ENCODE data around the gene ZFP36. TPM values are rescaled to one million over a fixed set of nuclear protein-coding genes. Genes with fewer than 3 reads are reported as not detected.

The ZFP36 gene
- total and polyA plus RNA-seq, 3 donors from 2014 or later = 46.4 to 90.9 (median 77.7) TPM

DNA sequence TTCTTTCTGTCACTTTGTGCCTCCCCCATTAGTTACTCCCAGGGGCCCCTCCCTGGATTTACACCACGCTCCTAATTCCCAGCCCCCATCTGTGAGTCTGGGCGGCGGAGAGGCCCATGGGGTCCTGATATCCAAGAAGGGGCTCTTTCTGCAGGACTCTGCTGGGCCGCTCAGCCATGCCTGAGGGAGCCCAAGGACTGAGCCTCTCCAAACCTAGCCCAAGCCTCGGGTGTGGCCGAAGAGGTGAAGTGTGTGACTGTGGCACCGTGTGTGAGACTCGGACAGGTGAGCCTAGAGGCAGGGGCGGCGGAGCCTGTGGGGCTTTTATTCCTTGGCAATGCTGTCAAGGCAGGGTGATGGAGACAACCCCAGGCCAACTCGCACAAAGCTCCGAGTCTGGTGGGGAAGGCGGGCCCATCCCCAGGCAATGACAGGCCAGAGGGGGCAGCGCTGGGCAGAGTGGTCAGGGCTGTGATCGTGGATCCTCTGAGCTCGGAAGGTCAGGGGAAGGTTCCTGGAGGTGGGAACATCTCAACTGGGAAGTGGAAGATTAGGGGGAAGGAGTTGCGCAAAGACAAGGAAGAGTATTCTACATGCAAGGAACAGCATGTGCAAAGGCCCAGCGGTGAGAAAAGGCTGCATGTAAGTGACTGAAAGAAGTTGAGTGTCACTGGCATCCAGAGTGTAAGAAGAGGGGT lies 7.4 kb downstream of the ZFP36 start:
- TF ChIP-seq POLR2A (IDR thresholded peaks at IDR 0.05) = no peak
- TF ChIP-seq, protein P1, sequence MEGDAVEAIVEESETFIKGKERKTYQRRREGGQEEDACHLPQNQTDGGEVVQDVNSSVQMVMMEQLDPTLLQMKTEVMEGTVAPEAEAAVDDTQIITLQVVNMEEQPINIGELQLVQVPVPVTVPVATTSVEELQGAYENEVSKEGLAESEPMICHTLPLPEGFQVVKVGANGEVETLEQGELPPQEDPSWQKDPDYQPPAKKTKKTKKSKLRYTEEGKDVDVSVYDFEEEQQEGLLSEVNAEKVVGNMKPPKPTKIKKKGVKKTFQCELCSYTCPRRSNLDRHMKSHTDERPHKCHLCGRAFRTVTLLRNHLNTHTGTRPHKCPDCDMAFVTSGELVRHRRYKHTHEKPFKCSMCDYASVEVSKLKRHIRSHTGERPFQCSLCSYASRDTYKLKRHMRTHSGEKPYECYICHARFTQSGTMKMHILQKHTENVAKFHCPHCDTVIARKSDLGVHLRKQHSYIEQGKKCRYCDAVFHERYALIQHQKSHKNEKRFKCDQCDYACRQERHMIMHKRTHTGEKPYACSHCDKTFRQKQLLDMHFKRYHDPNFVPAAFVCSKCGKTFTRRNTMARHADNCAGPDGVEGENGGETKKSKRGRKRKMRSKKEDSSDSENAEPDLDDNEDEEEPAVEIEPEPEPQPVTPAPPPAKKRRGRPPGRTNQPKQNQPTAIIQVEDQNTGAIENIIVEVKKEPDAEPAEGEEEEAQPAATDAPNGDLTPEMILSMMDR (IDR thresholded peaks at IDR 0.05) = no peak
- Histone ChIP-seq H3K27ac (peak overlapping the region; percentile 92 to 94), H3K27me3 (no peaks in the 10 kb centered on the region), H3K4me1 (peaks cover 18% of the 10 kb centered on the region), H3K9me3 (no peaks in the 10 kb centered on the region), H3K4me3 (peak overlapping the region; percentile 69 to 89), H3K36me3 (ENCODE audit: low read depth, missing control alignments) (no peaks in the 10 kb centered on the region)
- DNase-seq = no peak
- intact Hi-C loops (cut with DNase I; ENCODE audit: low total_unique reads) = no loop called here
- WGBS, 2 donors = 29 to 41% methylated on average over 18 of the region's 18 CpGs

DNA sequence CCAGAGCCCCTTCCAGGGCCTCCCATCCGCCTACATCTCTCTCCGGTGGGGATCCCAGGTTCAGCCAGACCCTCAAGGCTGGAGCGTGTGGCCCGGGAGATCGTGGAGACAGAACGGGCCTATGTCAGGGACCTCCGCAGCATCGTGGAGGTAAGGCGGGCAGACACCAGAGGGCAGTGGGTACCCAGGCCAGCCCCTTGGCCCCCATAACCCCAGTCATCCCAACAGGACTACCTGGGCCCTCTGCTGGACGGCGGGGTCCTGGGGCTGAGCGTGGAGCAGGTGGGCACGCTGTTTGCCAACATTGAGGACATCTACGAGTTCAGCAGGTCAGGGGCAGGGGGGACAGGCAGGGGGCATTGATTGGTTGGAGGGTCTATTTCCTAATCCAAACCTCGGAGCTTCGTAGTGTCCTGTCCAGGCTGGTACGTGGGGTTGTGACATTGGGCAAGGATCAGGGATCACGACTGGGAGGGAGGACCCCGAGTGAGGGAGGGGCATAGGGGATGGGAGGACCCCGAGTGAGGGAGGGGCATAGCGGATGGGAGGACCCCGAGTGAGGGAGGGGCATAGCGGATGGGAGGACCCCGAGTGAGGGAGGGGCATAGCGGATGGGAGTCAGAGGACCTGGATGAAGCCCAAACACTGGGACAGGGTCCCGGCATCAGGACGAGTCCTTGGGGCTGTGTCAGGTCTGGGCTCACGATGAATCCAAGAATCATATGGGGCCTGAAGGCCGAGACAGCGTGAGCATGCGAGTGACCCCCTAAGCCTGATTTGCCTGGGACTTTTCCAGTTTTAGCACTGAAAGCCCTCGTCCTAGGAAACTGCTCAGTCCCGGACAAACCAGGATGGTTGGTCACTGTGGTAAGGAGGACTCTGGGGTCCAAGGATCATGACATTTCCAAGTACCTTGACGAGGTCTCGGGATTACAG lies 8.7 kb downstream of the ZFP36 start:
- Histone ChIP-seq H3K4me1 (peaks cover 14% of the 10 kb centered on the region), H3K36me3 (ENCODE audit: low read depth, missing control alignments) (no peaks in the 10 kb centered on the region), H3K27ac (no peak overlapping the region), H3K9me3 (no peaks in the 10 kb centered on the region), H3K4me3 (peak overlapping the region in 1 of 2 donors; percentile 5), H3K27me3 (no peaks in the 10 kb centered on the region)
- DNase-seq = no peak
- no peak for TF ChIP-seq POLR2A (IDR thresholded peaks at IDR 0.05)
- WGBS, 2 donors = 68 to 70% methylated on average over 24 to 35 of the region's 35 CpGs
- intact Hi-C loops (cut with DNase I; ENCODE audit: low total_unique reads) = no loop called here

DNA sequence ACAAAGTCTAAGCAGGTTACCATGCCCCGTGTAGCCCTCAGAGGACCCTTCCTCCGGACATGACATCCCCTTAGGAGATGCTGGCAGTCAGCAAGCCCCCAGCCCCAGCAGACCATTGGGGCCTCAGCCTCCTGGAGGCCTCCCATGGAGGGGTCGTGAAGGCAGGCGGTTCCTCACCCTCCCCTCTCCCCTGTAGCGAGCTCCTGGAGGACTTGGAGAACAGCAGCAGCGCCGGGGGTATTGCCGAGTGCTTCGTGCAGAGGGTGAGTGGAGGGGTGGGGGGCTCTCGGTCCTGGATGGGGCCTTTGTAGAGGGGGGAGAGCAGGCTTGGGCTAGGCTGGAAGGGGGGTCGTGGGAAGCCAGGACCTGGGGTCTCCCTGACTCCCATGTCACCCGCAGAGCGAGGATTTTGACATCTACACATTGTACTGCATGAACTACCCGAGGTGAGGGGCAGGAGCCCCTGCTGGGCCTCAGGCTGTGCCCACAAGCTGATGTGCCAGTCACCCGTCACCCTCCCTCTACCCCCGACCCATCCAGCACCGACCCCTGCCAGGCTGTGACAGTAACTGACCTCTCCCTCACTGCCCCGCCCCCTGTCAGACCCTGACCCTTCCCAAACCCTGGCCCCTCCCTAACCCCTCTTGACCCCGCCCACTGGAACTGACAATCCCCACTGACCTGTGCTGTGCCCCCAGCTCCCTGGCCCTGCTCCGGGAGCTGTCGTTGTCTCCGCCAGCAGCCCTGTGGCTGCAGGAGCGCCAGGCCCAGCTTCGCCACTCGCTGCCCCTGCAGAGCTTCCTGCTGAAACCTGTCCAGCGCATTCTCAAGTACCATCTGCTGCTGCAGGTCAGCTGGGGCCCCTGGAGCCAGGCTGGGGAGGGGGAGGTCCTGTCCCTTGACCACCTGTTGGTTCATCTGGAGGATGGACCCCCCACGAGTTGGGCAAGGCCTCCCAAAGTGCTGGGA lies 9.8 kb downstream of the ZFP36 start:
- H3K27me3 ChIP-seq = no peaks in the 10 kb centered on the region
- 84 to 90% methylated on average over 4 to 27 of the region's 27 CpGs for WGBS, 2 donors
- H3K4me3 ChIP-seq = no peak overlapping the region
- peaks cover 4% of the 10 kb centered on the region for H3K4me1 ChIP-seq
- H3K9me3 ChIP-seq = no peaks in the 10 kb centered on the region
- no peak overlapping the region for H3K27ac ChIP-seq
- TF ChIP-seq, protein P1 (IDR thresholded peaks at IDR 0.05) = no peak
- TF ChIP-seq POLR2A (IDR thresholded peaks at IDR 0.05) = no peak
- no peaks in the 10 kb centered on the region for H3K36me3 ChIP-seq (ENCODE audit: low read depth, missing control alignments)
- DNase-seq = no peak
- intact Hi-C loops (cut with DNase I; ENCODE audit: low total_unique reads) = no loop called here

DNA sequence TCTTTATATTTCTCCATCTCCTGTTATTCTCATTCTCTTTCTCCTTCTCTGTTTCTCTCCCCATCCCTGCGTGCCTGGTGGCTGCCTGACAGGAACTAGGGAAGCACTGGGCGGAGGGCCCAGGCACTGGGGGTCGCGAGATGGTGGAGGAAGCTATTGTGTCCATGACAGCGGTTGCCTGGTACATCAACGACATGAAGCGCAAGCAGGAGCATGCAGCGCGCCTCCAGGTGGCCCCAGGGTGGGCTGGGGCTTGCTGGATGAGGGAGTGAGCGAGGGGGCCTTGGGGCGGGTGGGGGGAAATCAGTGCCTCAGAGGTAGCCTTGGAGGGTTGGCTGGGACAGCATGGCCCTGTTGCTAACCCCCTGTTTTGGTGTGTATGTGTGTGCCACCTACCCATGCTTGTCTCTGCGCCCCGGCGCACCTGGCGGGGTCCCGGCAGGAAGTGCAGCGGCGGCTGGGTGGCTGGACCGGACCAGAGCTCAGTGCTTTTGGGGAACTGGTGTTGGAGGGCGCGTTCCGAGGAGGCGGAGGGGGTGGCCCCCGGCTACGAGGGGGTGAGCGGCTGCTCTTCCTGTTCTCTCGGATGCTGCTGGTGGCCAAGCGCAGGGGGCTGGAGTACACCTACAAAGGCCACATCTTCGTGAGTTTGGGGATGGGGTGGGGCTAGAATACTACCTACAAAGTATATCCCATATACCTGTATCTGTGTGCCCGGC lies 11.0 kb downstream of the ZFP36 start:
- no peak overlapping the region for H3K27ac ChIP-seq
- 88 to 90% methylated on average over 17 to 30 of the region's 30 CpGs for WGBS, 2 donors
- intact Hi-C loops (cut with DNase I; ENCODE audit: low total_unique reads) = no loop called here
- no peaks in the 10 kb centered on the region for H3K4me1 ChIP-seq
- TF ChIP-seq POLR2A (IDR thresholded peaks at IDR 0.05) = no peak
- TF ChIP-seq, protein P1 (IDR thresholded peaks at IDR 0.05) = no peak
- DNase-seq = no peak
- H3K9me3 ChIP-seq = no peaks in the 10 kb centered on the region
- no peaks in the 10 kb centered on the region for H3K36me3 ChIP-seq (ENCODE audit: low read depth, missing control alignments)
- no peak overlapping the region for H3K4me3 ChIP-seq
- no peaks in the 10 kb centered on the region for H3K27me3 ChIP-seq
